ENCODE data around the gene TSEN15.

Gene TSEN15

GRCh38 chr1:184110272-184111204 is 59.0 kb downstream of the TSEN15 start:
- H3F3A ChIP-seq (ENCODE audit: insufficient read depth, low read length) = no peaks in the 10 kb centered on the region
- no peaks in the 10 kb centered on the region for H4K20me1 ChIP-seq (ENCODE audit: insufficient read depth, low read length)
- H2AFZ ChIP-seq (ENCODE audit: low read length) = no peak overlapping the region
- H3K4me1 ChIP-seq (ENCODE audit: low read length) = 0 out of 2 replicates have a peak, but pooled peaks cover 4% of the 10 kb centered on the region
- H3K27ac ChIP-seq (ENCODE audit: low read length) = no peak overlapping the region
- H3K9me2 ChIP-seq (replicated peaks; ENCODE audit: insufficient read depth, low read length) = no peaks in the 10 kb centered on the region
- H3K4me2 ChIP-seq (ENCODE audit: low read depth, low read length) = no peak overlapping the region
- no peaks in the 10 kb centered on the region for H3K36me3 ChIP-seq (replicated peaks; ENCODE audit: insufficient read depth, low read length)
- no peaks in the 10 kb centered on the region for H3K9me3 ChIP-seq (replicated peaks; ENCODE audit: insufficient read depth, low read length)
- H3K9ac ChIP-seq (ENCODE audit: low read length) = no peak overlapping the region
- H3K4me3 ChIP-seq (ENCODE audit: low read length) = no peak overlapping the region
- DNase-seq = no peak
- no peaks in the 10 kb centered on the region for H3K79me2 ChIP-seq (ENCODE audit: low read length)
- no peaks in the 10 kb centered on the region for H3K27me3 ChIP-seq (replicated peaks; ENCODE audit: insufficient read depth, low read length)
- no peak for TF ChIP-seq CTCF (IDR thresholded peaks at IDR 0.05; ENCODE audit: low read length)
- TF ChIP-seq EZH2phosphoT487 (IDR thresholded peaks at IDR 0.05; ENCODE audit: low read length) = no peak
- TF ChIP-seq EZH2 (optimal IDR thresholded peaks at IDR 0.05; ENCODE audit: low read depth, low read length) = no peak

GRCh38 chr1:184112176-184112948 is 60.8 kb downstream of the TSEN15 start:
- Histone ChIP-seq H3K36me3 (replicated peaks; ENCODE audit: insufficient read depth, low read length) (no peaks in the 10 kb centered on the region), H4K20me1 (ENCODE audit: insufficient read depth, low read length) (no peaks in the 10 kb centered on the region), H2AFZ (ENCODE audit: low read length) (no peak overlapping the region), H3K9me2 (replicated peaks; ENCODE audit: insufficient read depth, low read length) (no peaks in the 10 kb centered on the region), H3K4me2 (ENCODE audit: low read depth, low read length) (no peak overlapping the region), H3K79me2 (ENCODE audit: low read length) (no peaks in the 10 kb centered on the region), H3K27me3 (replicated peaks; ENCODE audit: insufficient read depth, low read length) (no peaks in the 10 kb centered on the region), H3K9me3 (replicated peaks; ENCODE audit: insufficient read depth, low read length) (no peaks in the 10 kb centered on the region), H3K4me1 (ENCODE audit: low read length) (0 out of 2 replicates have a peak, but pooled peaks cover 4% of the 10 kb centered on the region), H3F3A (ENCODE audit: insufficient read depth, low read length) (no peaks in the 10 kb centered on the region), H3K27ac (ENCODE audit: low read length) (no peak overlapping the region), H3K4me3 (ENCODE audit: low read length) (no peak overlapping the region), H3K9ac (ENCODE audit: low read length) (no peak overlapping the region)
- TF ChIP-seq CTCF (IDR thresholded peaks at IDR 0.05; ENCODE audit: low read length) = no peak
- TF ChIP-seq EZH2phosphoT487 (IDR thresholded peaks at IDR 0.05; ENCODE audit: low read length) = no peak
- TF ChIP-seq EZH2 (optimal IDR thresholded peaks at IDR 0.05; ENCODE audit: low read depth, low read length) = no peak
- DNase-seq = peak; percentile 22

- Histone ChIP-seq H3K4me1 (ENCODE audit: low read length) (0 out of 2 replicates have a peak, but pooled peaks cover 4% of the 10 kb centered on the region), H3K9ac (ENCODE audit: low read length) (no peak overlapping the region), H3K27me3 (replicated peaks; ENCODE audit: insufficient read depth, low read length) (no peaks in the 10 kb centered on the region), H3K36me3 (replicated peaks; ENCODE audit: insufficient read depth, low read length) (no peaks in the 10 kb centered on the region), H3K9me3 (replicated peaks; ENCODE audit: insufficient read depth, low read length) (no peaks in the 10 kb centered on the region), H3K4me2 (ENCODE audit: low read depth, low read length) (no peak overlapping the region), H3K4me3 (ENCODE audit: low read length) (no peak overlapping the region), H3F3A (ENCODE audit: insufficient read depth, low read length) (no peaks in the 10 kb centered on the region), H3K79me2 (ENCODE audit: low read length) (no peaks in the 10 kb centered on the region), H3K27ac (ENCODE audit: low read length) (no peak overlapping the region), H2AFZ (ENCODE audit: low read length) (no peak overlapping the region), H4K20me1 (ENCODE audit: insufficient read depth, low read length) (no peaks in the 10 kb centered on the region), H3K9me2 (replicated peaks; ENCODE audit: insufficient read depth, low read length) (no peaks in the 10 kb centered on the region)
- no peak for DNase-seq
- no peak for TF ChIP-seq CTCF (IDR thresholded peaks at IDR 0.05; ENCODE audit: low read length)
- TF ChIP-seq EZH2phosphoT487 (IDR thresholded peaks at IDR 0.05; ENCODE audit: low read length) = no peak
- no peak for TF ChIP-seq EZH2 (optimal IDR thresholded peaks at IDR 0.05; ENCODE audit: low read depth, low read length)
These were observed 61.7 kb downstream of the TSEN15 start for GRCh38 chr1:184113251-184113650.

Data from MM.1S (cell line).